CD8-positive, alpha-beta memory T cell (primary cell): ENCODE measurements around the gene PDCD6IP. TPM values are rescaled to one million over a fixed set of nuclear protein-coding genes. Genes with fewer than 3 reads are reported as not detected.
A peak's percentile ranks its signal among the peaks of the same experiment; 100 is the strongest.
"Not testable (repeated sequence)": the region's sequence is repeated elsewhere in the genome, so short reads cannot be mapped to it uniquely, and the experiment has no call there.

Source experiments
- CTCF ChIA-PET: fragments of 350-600 bp; sonication (Branson Sonifier 250); formaldehyde crosslinking; loops from one replicate; lab custom pipeline; 2021; ENCODE audit warnings: antibody characterized with exemption; lab: Charles Lee
- POLR2A ChIA-PET: fragments of 350-600 bp; sonication (Branson Sonifier 250); formaldehyde crosslinking; loops from one replicate; lab custom pipeline; 2021; ENCODE audit warnings: antibody characterized with exemption; lab: Charles Lee
- DNase-seq, 5 donors: peaks; one replicate each; pipeline versions ENCODE4 v3.0.0 to v3.0.0-alpha.2; 2020 to 2022; ENCODE audit warnings: mixed read lengths in 1 of 5
- H3K27ac ChIP-seq: one replicate; pipeline ENCODE4 v1.7.0; 2013; ENCODE audit warnings: low read depth, mild to moderate bottlenecking, low read length, moderate library complexity
- H3K27me3 ChIP-seq: 2 replicates; pipeline ENCODE4 v1.7.0; 2013; ENCODE audit warnings: low read length, mild to moderate bottlenecking; ENCODE audit not compliant: insufficient read depth, poor library complexity, severe bottlenecking
- H3K36me3 ChIP-seq: 2 replicates; pipeline ENCODE4 v1.7.0; 2013; ENCODE audit warnings: mild to moderate bottlenecking, low read length, moderate library complexity; ENCODE audit not compliant: insufficient read depth
- H3K4me1 ChIP-seq: 2 replicates; pipeline ENCODE4 v1.7.0; 2013; ENCODE audit warnings: mild to moderate bottlenecking, low read length, moderate library complexity; ENCODE audit not compliant: insufficient read depth
- H3K4me3 ChIP-seq: 2 replicates; pipeline ENCODE4 v1.7.0; 2013; ENCODE audit warnings: mild to moderate bottlenecking, low read length
- H3K9me3 ChIP-seq: 2 replicates; pipeline ENCODE4 v1.7.0; 2013; ENCODE audit warnings: mild to moderate bottlenecking, low read length
- H3K27ac Mint-ChIP-seq, 8 donors: one replicate each; pipeline ENCODE4 v1.8.0; 2020 to 2021; ENCODE audit warnings: mixed read lengths in 8 of 8, mild to moderate bottlenecking in 6 of 8, inconsistent platforms in 3 of 8, moderate library complexity in 3 of 8
- H3K27me3 Mint-ChIP-seq, 2 donors: one replicate each; pipeline ENCODE4 v1.8.0; 2020 to 2021; ENCODE audit warnings: mixed read lengths in 2 of 2, mild to moderate bottlenecking in 1 of 2, moderate library complexity in 1 of 2
- H3K36me3 Mint-ChIP-seq, 3 donors: one replicate each; pipeline ENCODE4 v1.8.0; 2020 to 2021; ENCODE audit warnings: mixed read lengths in 3 of 3, inconsistent platforms in 1 of 3, mild to moderate bottlenecking in 1 of 3
- H3K4me1 Mint-ChIP-seq, 3 donors: one replicate each; pipeline ENCODE4 v1.8.0; 2020 to 2021; ENCODE audit warnings: mixed read lengths in 3 of 3, inconsistent platforms in 1 of 3, mild to moderate bottlenecking in 1 of 3
- H3K4me3 Mint-ChIP-seq, 7 donors: one replicate each; pipeline ENCODE4 v1.8.0; 2020 to 2021; ENCODE audit warnings: mixed read lengths in 7 of 7, mild to moderate bottlenecking in 6 of 7, moderate library complexity in 4 of 7, inconsistent platforms in 2 of 7
- H3K9me3 Mint-ChIP-seq, 5 donors: one replicate each; pipeline ENCODE4 v1.8.0; 2020 to 2022; ENCODE audit warnings: mixed read lengths in 5 of 5, mild to moderate bottlenecking in 3 of 5, moderate library complexity in 2 of 5, inconsistent platforms in 1 of 5
- polyA plus RNA-seq: library from polyadenylated mRNA; unstranded; fragments of 300-500 nt; fragmentation: Illumina TruSeq; gene quantifications from one replicate; pipeline ENCODE4 v1.2.3, GENCODE V29; 2021
- total RNA-seq, 2 experiments: library from RNA; stranded (reverse); gene quantifications; one replicate each; pipeline ENCODE4 v1.2.3, GENCODE V29; 2021

The PDCD6IP gene
- total and polyA plus RNA-seq, 3 experiments from 2014 or later, result 71.4 to 163 (median 162) TPM

DNA sequence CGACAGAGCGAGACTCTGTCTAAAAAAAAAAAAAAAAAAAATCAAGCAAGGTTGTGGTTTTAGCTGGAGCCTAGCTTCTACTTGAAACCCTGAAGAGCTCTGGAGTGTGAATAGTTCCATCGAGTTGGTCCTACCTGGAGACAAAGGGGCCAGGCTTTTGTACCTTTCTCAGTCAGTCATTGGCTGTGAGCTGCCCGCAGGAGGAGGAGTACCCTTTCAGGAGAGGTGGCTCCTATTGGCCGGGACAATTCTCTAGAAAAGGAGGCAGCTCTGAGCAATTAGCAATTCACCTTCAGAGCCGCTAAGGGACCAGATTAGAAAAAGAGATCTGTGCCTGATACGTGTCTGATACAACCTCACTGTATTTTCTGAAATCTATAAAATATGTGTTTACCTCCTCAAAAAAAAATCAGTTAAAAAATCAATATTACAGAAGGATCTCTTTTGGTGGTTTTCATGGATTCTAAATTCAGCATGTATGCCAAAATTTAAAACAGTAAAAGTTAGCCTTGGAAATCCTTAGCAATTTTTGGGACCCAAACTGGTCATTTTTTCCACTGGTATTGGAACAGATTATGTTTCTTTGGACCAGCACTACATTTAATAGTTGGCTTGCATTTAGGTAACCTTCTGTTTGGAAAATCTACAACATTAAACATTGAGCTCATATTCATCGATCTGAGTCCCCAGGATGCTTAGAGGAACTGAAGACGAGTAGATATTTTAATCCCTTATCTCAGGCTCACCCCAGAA lies 29.7 kb upstream of the PDCD6IP start:
- no peaks in the 10 kb centered on the region for H3K9me3 Mint-ChIP-seq
- H3K36me3 Mint-ChIP-seq, result no peaks in the 10 kb centered on the region
- no peaks in the 10 kb centered on the region for H3K4me1 ChIP-seq
- H3K4me3 ChIP-seq, result no peak overlapping the region
- H3K4me3 Mint-ChIP-seq, result no peak overlapping the region
- peaks cover 12 to 18% of the 10 kb centered on the region in 2 donors for H3K27me3 Mint-ChIP-seq
- H3K9me3 ChIP-seq, result no peaks in the 10 kb centered on the region
- no peak overlapping the region for H3K27ac Mint-ChIP-seq
- no peak for DNase-seq
- H3K27ac ChIP-seq, result no peak overlapping the region
- CTCF ChIA-PET, result no interaction called here
- POLR2A ChIA-PET, result no interaction called here
- no peaks in the 10 kb centered on the region for H3K36me3 ChIP-seq
- H3K27me3 ChIP-seq, result no peaks in the 10 kb centered on the region
- H3K4me1 Mint-ChIP-seq, result no peaks in the 10 kb centered on the region

DNA sequence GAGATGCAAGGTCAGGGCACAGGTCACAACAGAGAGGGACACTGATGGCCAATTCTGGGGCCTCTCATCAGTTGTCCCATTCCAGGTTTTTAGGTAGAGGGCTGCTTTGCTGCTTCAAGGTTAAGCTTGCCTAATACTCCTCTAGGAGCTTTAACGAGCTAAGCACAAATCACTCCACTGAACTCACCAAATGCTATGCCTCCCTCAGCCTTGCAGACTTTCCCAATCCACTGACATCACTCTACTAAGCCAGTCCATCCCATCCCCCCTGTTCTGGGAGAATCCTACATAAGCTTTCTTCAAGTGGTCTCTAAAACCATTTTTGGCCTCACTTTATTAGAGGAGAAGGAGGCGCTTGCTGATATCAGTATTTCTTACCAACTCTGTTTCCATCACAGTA lies 24.8 kb upstream of the PDCD6IP start:
- no peaks in the 10 kb centered on the region for H3K9me3 Mint-ChIP-seq
- H3K27me3 Mint-ChIP-seq, result peaks cover 8% of the 10 kb centered on the region in 2 donors
- H3K36me3 Mint-ChIP-seq, result no peaks in the 10 kb centered on the region
- no peak overlapping the region for H3K27ac ChIP-seq
- H3K4me1 Mint-ChIP-seq, result no peaks in the 10 kb centered on the region
- H3K27ac Mint-ChIP-seq, result no peak overlapping the region
- H3K4me3 ChIP-seq, result no peak overlapping the region
- H3K9me3 ChIP-seq, result no peaks in the 10 kb centered on the region
- no peaks in the 10 kb centered on the region for H3K36me3 ChIP-seq
- no peaks in the 10 kb centered on the region for H3K27me3 ChIP-seq
- H3K4me1 ChIP-seq, result no peaks in the 10 kb centered on the region
- CTCF ChIA-PET, result interaction anchor here (1.2 kb wide), 1 partner anchor 13 kb away, joined by 6 read pairs; no protein-coding TSS in a partner anchor
- no peak overlapping the region for H3K4me3 Mint-ChIP-seq
- POLR2A ChIA-PET, result no interaction called here
- no peak for DNase-seq

DNA sequence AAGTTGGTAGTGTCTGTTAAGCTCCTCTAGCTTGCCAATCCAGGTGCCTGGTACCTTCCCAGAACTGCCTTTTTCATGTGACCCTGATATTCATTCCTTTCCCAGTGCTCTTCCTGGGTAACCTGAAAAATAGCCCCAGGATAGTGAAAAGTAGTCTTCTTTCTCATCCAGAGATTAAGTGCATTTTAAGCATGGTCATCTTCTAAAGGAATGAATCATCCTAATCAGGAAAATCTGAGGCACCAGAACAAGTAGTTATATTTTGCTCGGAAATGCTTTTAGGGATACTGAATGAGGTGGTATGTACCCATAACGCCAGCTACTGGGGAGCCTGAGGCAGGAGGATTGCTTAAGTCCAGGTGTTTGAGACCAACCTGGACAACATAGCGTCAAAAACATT lies 23.1 kb upstream of the PDCD6IP start:
- no peaks in the 10 kb centered on the region for H3K4me1 Mint-ChIP-seq
- H3K27ac Mint-ChIP-seq, result no peak overlapping the region
- Histone ChIP-seq H3K27me3 (no peaks in the 10 kb centered on the region), H3K4me1 (no peaks in the 10 kb centered on the region), H3K4me3 (no peak overlapping the region), H3K36me3 (no peaks in the 10 kb centered on the region), H3K9me3 (no peaks in the 10 kb centered on the region), H3K27ac (no peak overlapping the region)
- no peak for DNase-seq
- H3K4me3 Mint-ChIP-seq, result no peak overlapping the region
- ChIA-PET POLR2A (no interaction called here), CTCF (interaction anchor here (0.5 to 2.7 kb wide), 4 partner anchors 12 to 138 kb away, joined by 3 to 11 read pairs (median 3); no protein-coding TSS in a partner anchor)
- H3K9me3 Mint-ChIP-seq, result no peaks in the 10 kb centered on the region
- peaks cover 8% of the 10 kb centered on the region in 2 donors for H3K27me3 Mint-ChIP-seq
- no peaks in the 10 kb centered on the region for H3K36me3 Mint-ChIP-seq

DNA sequence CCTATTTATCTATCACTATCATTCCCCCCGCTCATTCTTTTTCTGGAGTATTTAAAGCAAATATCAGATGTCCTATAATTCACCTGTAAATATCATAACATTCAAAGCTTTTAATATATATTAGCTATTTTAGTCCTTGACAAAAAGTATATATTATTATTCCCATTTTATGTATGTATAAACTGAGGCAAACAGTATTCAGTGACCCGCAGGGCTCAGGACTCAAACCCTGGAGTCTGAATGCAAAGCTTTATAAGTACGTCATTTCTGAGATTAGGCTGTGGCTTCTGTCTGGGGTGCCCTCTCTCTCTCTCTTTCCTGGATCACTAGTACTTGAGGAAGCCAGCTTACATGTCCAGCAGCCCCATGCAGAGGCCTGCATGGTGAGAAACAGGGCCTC lies 20.4 kb upstream of the PDCD6IP start:
- Histone ChIP-seq H3K27ac (no peak overlapping the region), H3K4me1 (no peaks in the 10 kb centered on the region), H3K36me3 (no peaks in the 10 kb centered on the region), H3K27me3 (no peaks in the 10 kb centered on the region), H3K9me3 (no peaks in the 10 kb centered on the region), H3K4me3 (no peak overlapping the region)
- Mint-ChIP-seq H3K4me1 (no peaks in the 10 kb centered on the region), H3K27ac (no peak overlapping the region), H3K36me3 (no peaks in the 10 kb centered on the region), H3K4me3 (no peak overlapping the region), H3K9me3 (no peaks in the 10 kb centered on the region), H3K27me3 (peaks cover 0 to 5% of the 10 kb centered on the region in 2 donors)
- POLR2A ChIA-PET, result no interaction called here
- no peak for DNase-seq
- CTCF ChIA-PET, result interaction anchor here (1.3 to 2.0 kb wide), 4 partner anchors 9 to 646 kb away, joined by 4 to 13 read pairs (median 6); no protein-coding TSS in a partner anchor

DNA sequence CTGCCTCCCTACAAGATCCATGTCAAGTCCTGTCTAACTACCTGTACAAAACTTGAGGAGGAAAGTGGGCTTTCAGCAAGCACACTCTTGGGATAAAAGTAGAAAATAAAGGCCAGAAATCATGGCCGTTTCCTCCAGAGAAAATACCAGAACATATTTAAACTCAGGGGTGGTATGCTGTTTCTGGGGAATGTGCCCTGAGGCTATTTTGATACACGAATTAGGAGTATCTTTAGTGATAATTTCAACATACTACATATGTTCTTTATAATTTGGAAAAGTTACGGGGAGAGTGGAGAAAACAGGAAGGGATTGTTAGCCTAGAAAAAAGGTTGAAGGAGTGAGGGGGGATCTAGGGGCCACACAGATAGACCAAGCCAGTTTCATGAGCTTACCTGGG lies 18.7 kb upstream of the PDCD6IP start:
- POLR2A ChIA-PET, result no interaction called here
- Mint-ChIP-seq H3K27ac (no peak overlapping the region), H3K9me3 (no peaks in the 10 kb centered on the region), H3K4me1 (no peaks in the 10 kb centered on the region), H3K36me3 (no peaks in the 10 kb centered on the region), H3K27me3 (peaks cover 0 to 1% of the 10 kb centered on the region in 2 donors), H3K4me3 (no peak overlapping the region)
- CTCF ChIA-PET, result interaction anchor here (1.4 kb wide), 1 partner anchor 9 kb away, joined by 3 read pairs; no protein-coding TSS in a partner anchor
- no peak for DNase-seq
- Histone ChIP-seq H3K36me3 (no peaks in the 10 kb centered on the region), H3K4me3 (no peak overlapping the region), H3K27me3 (no peaks in the 10 kb centered on the region), H3K9me3 (no peaks in the 10 kb centered on the region), H3K27ac (no peak overlapping the region), H3K4me1 (no peaks in the 10 kb centered on the region)

DNA sequence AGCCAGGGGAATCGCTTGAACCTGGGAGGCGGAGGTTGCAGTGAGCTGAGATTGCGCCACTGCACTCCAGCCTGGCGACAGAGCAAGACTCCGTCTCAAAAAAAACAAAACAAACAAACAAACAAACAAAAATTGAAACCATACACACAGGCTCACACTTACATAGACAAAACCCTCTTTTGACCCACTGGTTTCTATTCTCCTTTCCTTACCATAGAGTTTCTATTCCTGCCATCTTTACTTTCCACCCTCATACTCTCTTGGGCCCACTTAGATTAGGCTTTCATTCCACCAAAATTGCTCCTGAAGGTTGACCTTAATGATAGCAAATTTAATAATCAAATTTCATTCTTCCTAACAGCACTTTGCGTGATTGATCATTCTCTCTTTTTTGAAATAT lies 17.0 kb upstream of the PDCD6IP start:
- H3K27ac ChIP-seq, H3K4me3 Mint-ChIP-seq, H3K4me1 Mint-ChIP-seq, H3K4me1 ChIP-seq, H3K27me3 ChIP-seq, DNase-seq, H3K4me3 ChIP-seq, H3K36me3 ChIP-seq, POLR2A ChIA-PET, H3K36me3 Mint-ChIP-seq, H3K9me3 Mint-ChIP-seq, H3K27ac Mint-ChIP-seq, H3K27me3 Mint-ChIP-seq, H3K9me3 ChIP-seq: not testable (repeated sequence)
- CTCF ChIA-PET, result interaction anchor here (1.4 kb wide), 1 partner anchor 8 kb away, joined by 3 read pairs; no protein-coding TSS in a partner anchor

DNA sequence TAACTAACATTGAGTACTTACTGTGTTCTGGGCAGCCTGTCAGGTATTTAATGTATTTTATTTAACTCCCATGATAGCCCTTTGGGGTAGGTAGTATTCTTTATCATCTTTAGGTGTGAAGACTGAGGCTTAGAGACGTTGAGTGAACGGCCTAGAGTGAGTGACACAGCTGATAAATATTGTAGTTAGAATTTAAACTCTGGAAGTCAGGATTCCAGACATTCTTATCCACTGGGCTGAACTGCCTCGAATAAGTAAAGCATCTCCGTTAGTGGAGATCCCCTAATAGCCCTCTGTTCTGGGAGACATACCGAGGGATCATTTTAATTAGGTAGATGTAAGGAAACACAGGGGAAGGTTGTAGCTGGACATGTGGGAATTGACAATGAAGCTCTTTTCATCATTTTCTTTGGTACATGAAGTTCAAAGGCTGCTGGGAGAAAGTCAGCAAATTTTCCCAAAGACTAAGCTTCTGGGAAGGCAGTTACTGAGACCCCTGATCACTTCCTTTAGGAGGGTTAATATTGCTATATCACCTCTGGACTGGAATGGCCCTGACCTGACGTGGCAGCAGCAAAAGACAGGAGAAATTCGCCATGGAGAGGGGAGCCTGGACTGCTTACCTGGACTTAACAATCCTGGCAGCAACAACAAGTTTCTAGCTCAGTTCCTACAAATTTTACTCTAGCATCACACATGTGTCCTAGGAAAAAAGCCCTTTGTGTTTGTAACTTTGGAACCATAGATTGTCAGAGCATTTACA lies 11.7 kb upstream of the PDCD6IP start:
- Mint-ChIP-seq H3K4me3 (peak overlapping the region in 3 of 7 donors; percentile 6 to 41 (median 36)), H3K9me3 (no peaks in the 10 kb centered on the region), H3K36me3 (no peaks in the 10 kb centered on the region), H3K27me3 (peaks cover 3 to 20% of the 10 kb centered on the region in 2 donors), H3K27ac (no peak overlapping the region), H3K4me1 (peaks cover 3 to 5% (median 3%) of the 10 kb centered on the region in 3 donors)
- no peak for DNase-seq
- no peaks in the 10 kb centered on the region for H3K9me3 ChIP-seq
- H3K27ac ChIP-seq, result no peak overlapping the region
- H3K27me3 ChIP-seq, result no peaks in the 10 kb centered on the region
- H3K36me3 ChIP-seq, result no peaks in the 10 kb centered on the region
- H3K4me3 ChIP-seq, result no peak overlapping the region
- H3K4me1 ChIP-seq, result no peaks in the 10 kb centered on the region
- ChIA-PET POLR2A (interaction anchor here (1.0 to 1.6 kb wide), 2 partner anchors 12 to 14 kb away, joined by 3 to 6 read pairs; partner anchors contain the start of gene PDCD6IP), CTCF (interaction anchor here (0.6 to 4.0 kb wide), 27 partner anchors 9 to 838 kb away, joined by 3 to 45 read pairs (median 5); partner anchors contain the start of genes PDCD6IP and UBP1)
